H1 (cell line): ENCODE data around the gene POLN. TPM values are rescaled to one million over a fixed set of nuclear protein-coding genes. Genes with fewer than 3 reads are reported as not detected.

Source experiments
- CTCF ChIA-PET: fragments of 300-600 bp; sonication (Branson Sonifier 250); formaldehyde crosslinking; loops from one replicate; lab custom pipeline; 2021; ENCODE audit not compliant: partially characterized antibody; lab: Charles Lee
- POLR2A ChIA-PET: fragments of 300-600 bp; sonication (Branson Sonifier 250); formaldehyde crosslinking; loops from one replicate; lab custom pipeline; 2021; ENCODE audit warnings: inconsistent platforms; ENCODE audit not compliant: partially characterized antibody; lab: Charles Lee
- DNase-seq, 2 experiments: peaks; one replicate each; pipeline versions ENCODE4 v3.0.0 to v3.0.0-alpha.2; 2010 to 2022; ENCODE audit warnings: low spot score in 2 of 2, low read depth in 1 of 2, mixed read lengths in 1 of 2
- FAIRE-seq: peaks from 2 replicates; lab custom pipeline; 2011; peaks lifted over from hg19 to GRCh38; lab: Jason Lieb, UNC
- H2AFZ ChIP-seq: 2 replicates; pipeline ENCODE4 v1.8.1; 2012; ENCODE audit warnings: low read length, inconsistent platforms
- H2AK5ac ChIP-seq: 2 replicates; pipeline ENCODE4 v1.6.1; 2013; ENCODE audit warnings: low read depth, low read length
- H2BK120ac ChIP-seq: replicated peaks from 2 replicates; pipeline ENCODE3; 2013; ENCODE audit warnings: low read depth, low read length, inconsistent platforms
- H2BK12ac ChIP-seq: 2 replicates; pipeline ENCODE4 v1.6.1; 2013; ENCODE audit warnings: low read depth, low read length
- H2BK15ac ChIP-seq: 2 replicates; pipeline ENCODE4 v1.6.1; 2013; ENCODE audit warnings: low read length
- H2BK20ac ChIP-seq: 2 replicates; pipeline ENCODE4 v1.6.1; 2013; ENCODE audit warnings: low read length
- H2BK5ac ChIP-seq: 2 replicates; pipeline ENCODE4 v1.6.1; 2013; ENCODE audit warnings: low read depth, low read length
- H3K14ac ChIP-seq: 2 replicates; pipeline ENCODE4 v1.6.1; 2013; ENCODE audit warnings: inconsistent platforms; ENCODE audit not compliant: insufficient read length
- H3K18ac ChIP-seq: 2 replicates; pipeline ENCODE4 v1.6.1; 2013; ENCODE audit warnings: low read length; ENCODE audit errors: extremely low read depth
- H3K23ac ChIP-seq: 2 replicates; pipeline ENCODE4 v1.6.1; 2013; ENCODE audit warnings: inconsistent platforms; ENCODE audit not compliant: insufficient read length
- H3K23me2 ChIP-seq: 2 replicates; pipeline ENCODE4 v1.6.1; 2013; ENCODE audit warnings: low read depth, low read length
- H3K27ac ChIP-seq: 2 replicates; pipeline ENCODE4 v1.6.1; 2011; ENCODE audit warnings: low read depth, low read length, inconsistent platforms
- H3K27me3 ChIP-seq, 4 experiments: replicated peaks in 1 of 4; 1 replicate in 1 of 4; 2 replicates in 3 of 4; pipeline versions ENCODE4 v1.6.1 to v1.8.1; 2011 to 2013; ENCODE audit warnings: low read length in 3 of 4, mild to moderate bottlenecking in 3 of 4, inconsistent platforms in 2 of 4, mixed read lengths in 2 of 4, moderate library complexity in 1 of 4; ENCODE audit not compliant: control insufficient read depth in 3 of 4, insufficient read depth in 3 of 4; ENCODE audit errors: extremely low read depth in 1 of 4
- H3K36me3 ChIP-seq, 4 experiments: 2 replicates each; pipeline versions ENCODE4 v1.6.1 to v1.8.1; 2011 to 2013; ENCODE audit warnings: mild to moderate bottlenecking in 4 of 4, low read length in 3 of 4, moderate library complexity in 2 of 4, control low read depth in 1 of 4, inconsistent platforms in 1 of 4; ENCODE audit not compliant: insufficient read depth in 4 of 4, control insufficient read depth in 2 of 4
- H3K4ac ChIP-seq: replicated peaks from 2 replicates; pipeline ENCODE3; 2013; ENCODE audit warnings: low read length, low read depth, mixed read lengths, inconsistent platforms; ENCODE audit not compliant: insufficient read length
- H3K4me1 ChIP-seq, 4 experiments: replicated peaks in 1 of 4; 1 replicate in 1 of 4; 2 replicates in 3 of 4; pipeline versions ENCODE4 v1.6.1 to v1.8.1; 2011 to 2013; ENCODE audit warnings: low read length in 3 of 4, inconsistent platforms in 2 of 4, mixed read lengths in 1 of 4; ENCODE audit not compliant: insufficient read depth in 4 of 4, control insufficient read depth in 3 of 4
- H3K4me2 ChIP-seq, 2 experiments: 2 replicates each; pipeline versions ENCODE4 v1.6.1 to v1.8.1; 2011 to 2013; ENCODE audit warnings: low read depth in 2 of 2, low read length in 2 of 2, control low read depth in 1 of 2, inconsistent platforms in 1 of 2, mild to moderate bottlenecking in 1 of 2; ENCODE audit not compliant: insufficient read depth in 1 of 2
- H3K4me3 ChIP-seq, 4 experiments: fragments of 200-600, 300-600 bp in 1 of 4; sonication (generic), shearing (Covaris generic), sonication (Bioruptor Twin) in 1 of 4; 2 replicates each; pipeline versions ENCODE4 v1.5.1 to v1.8.1; 2011 to 2016; ENCODE audit warnings: low read length in 4 of 4, low read depth in 3 of 4, control low read depth in 2 of 4, inconsistent platforms in 2 of 4, mild to moderate bottlenecking in 2 of 4, mixed read lengths in 1 of 4, moderate library complexity in 1 of 4; ENCODE audit not compliant: insufficient read depth in 2 of 4; ENCODE audit errors: extremely low read depth in 1 of 4
- H3K56ac ChIP-seq: replicated peaks from 2 replicates; pipeline ENCODE3; 2013; ENCODE audit warnings: low read depth, mild to moderate bottlenecking, mixed read lengths, low read length, inconsistent platforms; ENCODE audit not compliant: insufficient read length
- H3K79me1 ChIP-seq: 2 replicates; pipeline ENCODE4 v1.6.1; 2013; ENCODE audit warnings: low read depth, low read length, control low read depth
- H3K79me2 ChIP-seq, 2 experiments: 2 replicates each; pipeline versions ENCODE4 v1.6.1 to v1.8.1; 2012 to 2013; ENCODE audit warnings: low read length in 2 of 2, mild to moderate bottlenecking in 2 of 2, inconsistent platforms in 1 of 2; ENCODE audit not compliant: insufficient read depth in 2 of 2, control insufficient read depth in 1 of 2
- H3K9ac ChIP-seq, 4 experiments: replicated peaks in 1 of 4; 1 replicate in 1 of 4; 2 replicates in 3 of 4; pipeline versions ENCODE4 v1.6.1 to v1.8.1; 2011 to 2013; ENCODE audit warnings: low read depth in 3 of 4, low read length in 3 of 4, control low read depth in 2 of 4, mild to moderate bottlenecking in 2 of 4, moderate library complexity in 2 of 4, inconsistent platforms in 1 of 4; ENCODE audit errors: extremely low read depth in 1 of 4
- H3K9me3 ChIP-seq, 2 experiments: 2 replicates each; pipeline versions ENCODE4 v1.6.1 to v1.8.1; 2012 to 2013; ENCODE audit warnings: mild to moderate bottlenecking in 2 of 2, moderate library complexity in 2 of 2, control low read depth in 1 of 2, inconsistent platforms in 1 of 2, low read depth in 1 of 2, low read length in 1 of 2, mixed read lengths in 1 of 2; ENCODE audit not compliant: insufficient read depth in 2 of 2
- H4K20me1 ChIP-seq, 2 experiments: replicated peaks in 1 of 2; 2 replicates each; pipeline versions ENCODE3 to v1.8.1; 2011 to 2013; ENCODE audit warnings: inconsistent platforms in 2 of 2, low read length in 2 of 2, mild to moderate bottlenecking in 1 of 2; ENCODE audit not compliant: insufficient read depth in 2 of 2, control insufficient read depth in 1 of 2
- H4K5ac ChIP-seq: 2 replicates; pipeline ENCODE4 v1.6.1; 2013; ENCODE audit warnings: low read length, low read depth, mixed read lengths, inconsistent platforms; ENCODE audit not compliant: insufficient read length
- H4K8ac ChIP-seq: 2 replicates; pipeline ENCODE4 v1.8.0; 2013; ENCODE audit warnings: mild to moderate bottlenecking, moderate library complexity, low read length, inconsistent platforms; ENCODE audit not compliant: insufficient read depth; ENCODE audit errors: extremely low read depth
- H4K91ac ChIP-seq: replicated peaks from 2 replicates; pipeline ENCODE3; 2013; ENCODE audit warnings: low read length, mixed read lengths, inconsistent platforms; ENCODE audit not compliant: insufficient read length
- CEBPB ChIP-seq: IDR thresholded peaks from 2 replicates; pipeline ENCODE4 v1.6.1; 2012; ENCODE audit warnings: low read depth, low read length
- EZH2 ChIP-seq: fragments of 200-600 bp; sonication (generic); IDR thresholded peaks from 2 replicates; pipeline ENCODE4 v1.7.1; 2012; ENCODE audit warnings: low read depth, mild to moderate bottlenecking, moderate library complexity, low read length, inconsistent platforms; ENCODE audit not compliant: severe bottlenecking
- RAD21 ChIP-seq, 2 experiments: IDR thresholded peaks in 1 of 2; conservative IDR thresholded peaks in 1 of 2; 2 replicates each; pipeline ENCODE4 v1.6.1; 2011; ENCODE audit warnings: low read depth in 2 of 2, low read length in 2 of 2, improper control_type of control experiment in 1 of 2, inconsistent platforms in 1 of 2, mild to moderate bottlenecking in 1 of 2, moderate library complexity in 1 of 2
- TAF1 ChIP-seq: IDR thresholded peaks from 2 replicates; pipeline ENCODE4 v1.6.1; 2011; ENCODE audit warnings: mild to moderate bottlenecking, low read depth, low read length
- WGBS, 2 experiments: shearing (Covaris generic) in 1 of 2; methylation state at CpG; one replicate each; pipeline versions ENCODE4 v1.1.6 to v1.1.7; 2013 to 2015; ENCODE audit warnings: low lambda C conversion rate in 2 of 2, mixed read lengths in 2 of 2, inconsistent platforms in 1 of 2, low coverage in 1 of 2, missing lambda C conversion rate in 1 of 2; ENCODE audit not compliant: insufficient replicate concordance in 2 of 2, insufficient coverage in 1 of 2, insufficient read length in 1 of 2; ENCODE audit errors: extremely low coverage in 1 of 2, missing lambda C conversion rate in 1 of 2; 5-methylcytosine and 5-hydroxymethylcytosine counted together
- polyA plus RNA-seq, 7 experiments: library from polyadenylated mRNA; depleted of rRNA in 3 of 7; stranded (reverse) in 5 of 7; unstranded in 2 of 7; fragments of >200 nt in 5 of 7; fragments of 200-250 nt in 2 of 7; gene quantifications; 1 replicate in 5 of 7; 2 replicates in 1 of 7; 4 replicates in 1 of 7; pipeline versions ENCODE4 v1.2.1 to v1.2.3, GENCODE V29; 2011 to 2013; ENCODE audit warnings: missing spikeins in 2 of 7, mixed read lengths in 2 of 7
- total RNA-seq: library from RNA; stranded (reverse); fragmentation: NEBNext Ultra II Directional; extraction: Animal tissue kit (Norgen Biotek cat#: 25700); gene quantifications from 2 replicates; pipeline ENCODE4 v1.2.1, GENCODE V29; 2021

Gene POLN
- total and polyA plus RNA-seq, 2 of the 8 experiments (the other 6 are each of a cell fraction or from before 2014, with no cell fraction given) = 0.98 to 1.5 TPM

- H3K4me1 ChIP-seq = no peaks in the 10 kb centered on the region; a peak in 1 of 7 replicates
- H4K8ac ChIP-seq = peak overlapping the region; percentile 51; the same call in 1 of the 2 replicates
- ChIA-PET POLR2A (no interaction called here), CTCF (interaction anchor here (0.9 kb wide), 3 partner anchors 41 to 72 kb away, joined by 3 read pairs; no protein-coding TSS in a partner anchor)
- no peaks in the 10 kb centered on the region for H3K9me3 ChIP-seq
- no peak overlapping the region for H3K23ac ChIP-seq
- H4K20me1 ChIP-seq = peaks cover 0 to 4% of the 10 kb centered on the region in 2 experiments
- H3K4ac ChIP-seq = no peak overlapping the region
- no peak overlapping the region for H3K9ac ChIP-seq
- H3K14ac ChIP-seq = no peak overlapping the region
- no peaks in the 10 kb centered on the region for H3K27me3 ChIP-seq
- no peak overlapping the region for H4K5ac ChIP-seq
- TF ChIP-seq CEBPB = no peak
- TF ChIP-seq TAF1 = no peak
- TF ChIP-seq RAD21 (IDR thresholded peaks at IDR 0.05 in 1 of 2, conservative IDR thresholded peaks at IDR 0.05 in 1 of 2; ENCODE audit: low read depth in 2 of 2, low read length in 2 of 2) = peak; percentile 2 to 16; a peak in 1 of 4 replicates
- TF ChIP-seq EZH2 = no peak
- H3K4me3 ChIP-seq = no peak overlapping the region
- H3K56ac ChIP-seq = no peak overlapping the region
- no peak overlapping the region for H3K4me2 ChIP-seq
- no peak for DNase-seq
- H2BK5ac ChIP-seq = no peak overlapping the region
- WGBS, 2 experiments = 90% methylated on average over 13 of the region's 13 CpGs; no CpG with 5 or more reads in 1 of the 2 experiments
- no peak overlapping the region for H3K27ac ChIP-seq
- H2BK20ac ChIP-seq = no peak overlapping the region
- no peaks in the 10 kb centered on the region for H3K79me2 ChIP-seq
- no peak overlapping the region for H4K91ac ChIP-seq
- H3K79me1 ChIP-seq = no peaks in the 10 kb centered on the region
- no peaks in the 10 kb centered on the region for H3K36me3 ChIP-seq
- H3K18ac ChIP-seq = no peak overlapping the region
- H3K23me2 ChIP-seq = peaks cover 7% of the 10 kb centered on the region; the same call in 1 of the 2 replicates
- H2AFZ ChIP-seq = no peak overlapping the region
- no peak overlapping the region for H2BK120ac ChIP-seq
- no peak overlapping the region for H2BK15ac ChIP-seq
- FAIRE-seq = no peak
- H2BK12ac ChIP-seq = no peak overlapping the region
- no peak overlapping the region for H2AK5ac ChIP-seq
Observed at GRCh38 chr4:2280531-2281300, 38.8 kb upstream of the POLN start.
